BE2C (cell line): ENCODE data around the gene KIZ.
"Not testable (repeated sequence)": the region's sequence is repeated elsewhere in the genome, so short reads cannot be mapped to it uniquely, and the experiment has no call there.

Source experiments
- DNase-seq: peaks from one replicate; pipeline ENCODE4 v3.0.0-alpha.2; 2020
- H3K27me3 ChIP-seq: fragments of 250-450 bp; sonication (Bioruptor Pico); 2 replicates; pipeline ENCODE4 v1.5.1; 2020; ENCODE audit warnings: mild to moderate bottlenecking
- H3K36me3 ChIP-seq: fragments of 250-450 bp; sonication (Bioruptor Pico); 2 replicates; pipeline ENCODE4 v1.5.1; 2020; ENCODE audit warnings: mild to moderate bottlenecking
- H3K4me1 ChIP-seq: fragments of 250-450 bp; sonication (Bioruptor Pico); 2 replicates; pipeline ENCODE4 v1.5.1; 2020
- H3K4me3 ChIP-seq: 2 replicates; pipeline ENCODE4 v1.5.1; 2011; ENCODE audit warnings: low read depth, low read length
- H3K9me3 ChIP-seq: fragments of 250-450 bp; sonication (Bioruptor Pico); 2 replicates; pipeline ENCODE4 v1.5.1; 2020
- CTCF ChIP-seq: IDR thresholded peaks from 2 replicates; pipeline ENCODE4 v1.5.1; 2012; ENCODE audit warnings: mild to moderate bottlenecking, low read depth, low read length

KIZ gene

GRCh38 chr20:21243811-21244210, 117.9 kb downstream of the KIZ start:
- DNase-seq, result no peak
- Histone ChIP-seq H3K9me3 (no peaks in the 10 kb centered on the region), H3K4me3 (no peak overlapping the region), H3K36me3 (no peaks in the 10 kb centered on the region), H3K27me3 (no peaks in the 10 kb centered on the region), H3K4me1 (no peaks in the 10 kb centered on the region)
- TF ChIP-seq CTCF, result no peak

GRCh38 chr20:21244808-21245207, 118.9 kb downstream of the KIZ start:
- no peak for TF ChIP-seq CTCF
- Histone ChIP-seq H3K36me3 (no peaks in the 10 kb centered on the region), H3K4me3 (no peak overlapping the region), H3K4me1 (no peaks in the 10 kb centered on the region), H3K27me3 (no peaks in the 10 kb centered on the region), H3K9me3 (no peaks in the 10 kb centered on the region)
- no peak for DNase-seq

- no peaks in the 10 kb centered on the region for H3K9me3 ChIP-seq
- no peak overlapping the region for H3K4me3 ChIP-seq
- no peak for TF ChIP-seq CTCF
- H3K36me3 ChIP-seq, result no peaks in the 10 kb centered on the region
- no peak for DNase-seq
- H3K27me3 ChIP-seq, result no peaks in the 10 kb centered on the region
- no peaks in the 10 kb centered on the region for H3K4me1 ChIP-seq
Observed at GRCh38 chr20:21246161-21246560, 120.3 kb downstream of the KIZ start.

- H3K36me3 ChIP-seq, H3K4me1 ChIP-seq, DNase-seq, H3K9me3 ChIP-seq, H3K4me3 ChIP-seq, H3K27me3 ChIP-seq: not testable (repeated sequence)
Observed at GRCh38 chr20:21247603-21248095, 121.8 kb downstream of the KIZ start.

GRCh38 chr20:21251278-21251677, 125.4 kb downstream of the KIZ start:
- Histone ChIP-seq H3K27me3 (no peaks in the 10 kb centered on the region), H3K9me3 (no peaks in the 10 kb centered on the region), H3K4me3 (no peak overlapping the region), H3K36me3 (no peaks in the 10 kb centered on the region), H3K4me1 (no peaks in the 10 kb centered on the region)
- no peak for DNase-seq
- TF ChIP-seq CTCF, result no peak

GRCh38 chr20:21257192-21257591, 131.3 kb downstream of the KIZ start:
- no peak for DNase-seq
- Histone ChIP-seq H3K4me1 (no peaks in the 10 kb centered on the region), H3K9me3 (no peaks in the 10 kb centered on the region), H3K36me3 (no peaks in the 10 kb centered on the region), H3K27me3 (no peaks in the 10 kb centered on the region), H3K4me3 (no peak overlapping the region)
- TF ChIP-seq CTCF, result no peak

- Histone ChIP-seq H3K4me1 (no peaks in the 10 kb centered on the region), H3K4me3 (no peak overlapping the region), H3K9me3 (no peaks in the 10 kb centered on the region), H3K27me3 (no peaks in the 10 kb centered on the region), H3K36me3 (no peaks in the 10 kb centered on the region)
- no peak for TF ChIP-seq CTCF
- no peak for DNase-seq
Observed at GRCh38 chr20:21258411-21258810, 132.5 kb downstream of the KIZ start.
